Suprapubic skin (tissue), 4 donors: ENCODE measurements around the gene CLTCL1.

Experiments used
- CTCF ChIP-seq, 2 donors: fragments of 200-600 bp in 1 of 2; fragments of 450-650 bp in 1 of 2; sonication (generic) in 1 of 2; IDR thresholded peaks; one replicate each; pipeline ENCODE4 v1.5.1; 2016 to 2019; ENCODE audit warnings: antibody characterized with exemption in 2 of 2, mild to moderate bottlenecking in 1 of 2, moderate library complexity in 1 of 2
- POLR2A ChIP-seq, 2 donors: fragments of 450-650 bp; IDR thresholded peaks; one replicate each; pipeline ENCODE4 v1.6.1; 2017; ENCODE audit warnings: antibody characterized with exemption in 2 of 2, mild to moderate bottlenecking in 2 of 2, moderate library complexity in 2 of 2
- POLR2AphosphoS5 ChIP-seq, 3 donors: sonication (generic); formaldehyde crosslinking; IDR thresholded peaks; one replicate each; pipeline ENCODE4 v1.6.1; 2017; ENCODE audit warnings: antibody characterized with exemption in 3 of 3

DNA sequence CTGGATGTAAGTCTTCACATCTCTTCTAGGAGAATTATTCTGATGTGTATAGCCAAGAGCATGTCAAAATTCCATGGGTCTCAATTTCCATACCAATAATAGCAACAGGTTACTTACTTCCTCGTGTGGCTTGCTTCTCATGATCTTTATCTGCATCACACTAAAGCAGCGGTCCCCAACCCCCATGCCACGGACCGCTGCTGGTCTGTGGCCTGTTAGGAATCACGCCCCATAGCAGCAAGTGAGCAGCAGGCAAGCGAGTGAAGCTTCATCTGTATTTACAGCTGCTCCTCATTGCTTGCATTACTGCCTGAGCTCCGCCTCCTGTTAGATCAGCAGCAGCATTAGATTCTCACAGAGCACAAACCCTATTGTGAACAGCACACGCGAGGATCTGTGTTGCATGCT lies 84.1 kb downstream of the CLTCL1 start:
- TF ChIP-seq CTCF (IDR thresholded peaks at IDR 0.05), result no peak
- no peak for TF ChIP-seq POLR2A (IDR thresholded peaks at IDR 0.05)
- TF ChIP-seq POLR2AphosphoS5 (IDR thresholded peaks at IDR 0.05), result no peak
